H1 (cell line): ENCODE measurements around the gene IL36RN. TPM values are rescaled to one million over a fixed set of nuclear protein-coding genes. Genes with fewer than 3 reads are reported as not detected.

Experiments
- CTCF ChIA-PET: fragments of 300-600 bp; sonication (Branson Sonifier 250); formaldehyde crosslinking; loops from one replicate; lab custom pipeline; 2021; ENCODE audit not compliant: partially characterized antibody; lab: Charles Lee
- POLR2A ChIA-PET: fragments of 300-600 bp; sonication (Branson Sonifier 250); formaldehyde crosslinking; loops from one replicate; lab custom pipeline; 2021; ENCODE audit warnings: inconsistent platforms; ENCODE audit not compliant: partially characterized antibody; lab: Charles Lee
- DNase-seq, 2 experiments: peaks; one replicate each; pipeline versions ENCODE4 v3.0.0 to v3.0.0-alpha.2; 2010 to 2022; ENCODE audit warnings: low spot score in 2 of 2, low read depth in 1 of 2, mixed read lengths in 1 of 2
- FAIRE-seq: peaks from 2 replicates; lab custom pipeline; 2011; peaks lifted over from hg19 to GRCh38; lab: Jason Lieb, UNC
- H2AFZ ChIP-seq: 2 replicates; pipeline ENCODE4 v1.8.1; 2012; ENCODE audit warnings: low read length, inconsistent platforms
- H2AK5ac ChIP-seq: 2 replicates; pipeline ENCODE4 v1.6.1; 2013; ENCODE audit warnings: low read depth, low read length
- H2BK120ac ChIP-seq: replicated peaks from 2 replicates; pipeline ENCODE3; 2013; ENCODE audit warnings: low read depth, low read length, inconsistent platforms
- H2BK12ac ChIP-seq: 2 replicates; pipeline ENCODE4 v1.6.1; 2013; ENCODE audit warnings: low read depth, low read length
- H2BK15ac ChIP-seq: 2 replicates; pipeline ENCODE4 v1.6.1; 2013; ENCODE audit warnings: low read length
- H2BK20ac ChIP-seq: 2 replicates; pipeline ENCODE4 v1.6.1; 2013; ENCODE audit warnings: low read length
- H2BK5ac ChIP-seq: 2 replicates; pipeline ENCODE4 v1.6.1; 2013; ENCODE audit warnings: low read depth, low read length
- H3K14ac ChIP-seq: 2 replicates; pipeline ENCODE4 v1.6.1; 2013; ENCODE audit warnings: inconsistent platforms; ENCODE audit not compliant: insufficient read length
- H3K18ac ChIP-seq: 2 replicates; pipeline ENCODE4 v1.6.1; 2013; ENCODE audit warnings: low read length; ENCODE audit errors: extremely low read depth
- H3K23ac ChIP-seq: 2 replicates; pipeline ENCODE4 v1.6.1; 2013; ENCODE audit warnings: inconsistent platforms; ENCODE audit not compliant: insufficient read length
- H3K23me2 ChIP-seq: 2 replicates; pipeline ENCODE4 v1.6.1; 2013; ENCODE audit warnings: low read depth, low read length
- H3K27ac ChIP-seq: 2 replicates; pipeline ENCODE4 v1.6.1; 2011; ENCODE audit warnings: low read depth, low read length, inconsistent platforms
- H3K27me3 ChIP-seq, 4 experiments: replicated peaks in 1 of 4; 1 replicate in 1 of 4; 2 replicates in 3 of 4; pipeline versions ENCODE4 v1.6.1 to v1.8.1; 2011 to 2013; ENCODE audit warnings: low read length in 3 of 4, mild to moderate bottlenecking in 3 of 4, inconsistent platforms in 2 of 4, mixed read lengths in 2 of 4, moderate library complexity in 1 of 4; ENCODE audit not compliant: control insufficient read depth in 3 of 4, insufficient read depth in 3 of 4; ENCODE audit errors: extremely low read depth in 1 of 4
- H3K36me3 ChIP-seq, 4 experiments: 2 replicates each; pipeline versions ENCODE4 v1.6.1 to v1.8.1; 2011 to 2013; ENCODE audit warnings: mild to moderate bottlenecking in 4 of 4, low read length in 3 of 4, moderate library complexity in 2 of 4, control low read depth in 1 of 4, inconsistent platforms in 1 of 4; ENCODE audit not compliant: insufficient read depth in 4 of 4, control insufficient read depth in 2 of 4
- H3K4ac ChIP-seq: replicated peaks from 2 replicates; pipeline ENCODE3; 2013; ENCODE audit warnings: low read length, low read depth, mixed read lengths, inconsistent platforms; ENCODE audit not compliant: insufficient read length
- H3K4me1 ChIP-seq, 4 experiments: replicated peaks in 1 of 4; 1 replicate in 1 of 4; 2 replicates in 3 of 4; pipeline versions ENCODE4 v1.6.1 to v1.8.1; 2011 to 2013; ENCODE audit warnings: low read length in 3 of 4, inconsistent platforms in 2 of 4, mixed read lengths in 1 of 4; ENCODE audit not compliant: insufficient read depth in 4 of 4, control insufficient read depth in 3 of 4
- H3K4me2 ChIP-seq, 2 experiments: 2 replicates each; pipeline versions ENCODE4 v1.6.1 to v1.8.1; 2011 to 2013; ENCODE audit warnings: low read depth in 2 of 2, low read length in 2 of 2, control low read depth in 1 of 2, inconsistent platforms in 1 of 2, mild to moderate bottlenecking in 1 of 2; ENCODE audit not compliant: insufficient read depth in 1 of 2
- H3K4me3 ChIP-seq, 4 experiments: fragments of 200-600, 300-600 bp in 1 of 4; sonication (generic), shearing (Covaris generic), sonication (Bioruptor Twin) in 1 of 4; 2 replicates each; pipeline versions ENCODE4 v1.5.1 to v1.8.1; 2011 to 2016; ENCODE audit warnings: low read length in 4 of 4, low read depth in 3 of 4, control low read depth in 2 of 4, inconsistent platforms in 2 of 4, mild to moderate bottlenecking in 2 of 4, mixed read lengths in 1 of 4, moderate library complexity in 1 of 4; ENCODE audit not compliant: insufficient read depth in 2 of 4; ENCODE audit errors: extremely low read depth in 1 of 4
- H3K56ac ChIP-seq: replicated peaks from 2 replicates; pipeline ENCODE3; 2013; ENCODE audit warnings: low read depth, mild to moderate bottlenecking, mixed read lengths, low read length, inconsistent platforms; ENCODE audit not compliant: insufficient read length
- H3K79me1 ChIP-seq: 2 replicates; pipeline ENCODE4 v1.6.1; 2013; ENCODE audit warnings: low read depth, low read length, control low read depth
- H3K79me2 ChIP-seq, 2 experiments: 2 replicates each; pipeline versions ENCODE4 v1.6.1 to v1.8.1; 2012 to 2013; ENCODE audit warnings: low read length in 2 of 2, mild to moderate bottlenecking in 2 of 2, inconsistent platforms in 1 of 2; ENCODE audit not compliant: insufficient read depth in 2 of 2, control insufficient read depth in 1 of 2
- H3K9ac ChIP-seq, 4 experiments: replicated peaks in 1 of 4; 1 replicate in 1 of 4; 2 replicates in 3 of 4; pipeline versions ENCODE4 v1.6.1 to v1.8.1; 2011 to 2013; ENCODE audit warnings: low read depth in 3 of 4, low read length in 3 of 4, control low read depth in 2 of 4, mild to moderate bottlenecking in 2 of 4, moderate library complexity in 2 of 4, inconsistent platforms in 1 of 4; ENCODE audit errors: extremely low read depth in 1 of 4
- H3K9me3 ChIP-seq, 2 experiments: 2 replicates each; pipeline versions ENCODE4 v1.6.1 to v1.8.1; 2012 to 2013; ENCODE audit warnings: mild to moderate bottlenecking in 2 of 2, moderate library complexity in 2 of 2, control low read depth in 1 of 2, inconsistent platforms in 1 of 2, low read depth in 1 of 2, low read length in 1 of 2, mixed read lengths in 1 of 2; ENCODE audit not compliant: insufficient read depth in 2 of 2
- H4K20me1 ChIP-seq, 2 experiments: replicated peaks in 1 of 2; 2 replicates each; pipeline versions ENCODE3 to v1.8.1; 2011 to 2013; ENCODE audit warnings: inconsistent platforms in 2 of 2, low read length in 2 of 2, mild to moderate bottlenecking in 1 of 2; ENCODE audit not compliant: insufficient read depth in 2 of 2, control insufficient read depth in 1 of 2
- H4K5ac ChIP-seq: 2 replicates; pipeline ENCODE4 v1.6.1; 2013; ENCODE audit warnings: low read length, low read depth, mixed read lengths, inconsistent platforms; ENCODE audit not compliant: insufficient read length
- H4K8ac ChIP-seq: 2 replicates; pipeline ENCODE4 v1.8.0; 2013; ENCODE audit warnings: mild to moderate bottlenecking, moderate library complexity, low read length, inconsistent platforms; ENCODE audit not compliant: insufficient read depth; ENCODE audit errors: extremely low read depth
- H4K91ac ChIP-seq: replicated peaks from 2 replicates; pipeline ENCODE3; 2013; ENCODE audit warnings: low read length, mixed read lengths, inconsistent platforms; ENCODE audit not compliant: insufficient read length
- BCL11A ChIP-seq, 2 experiments: IDR thresholded peaks; one replicate each; pipeline ENCODE4 v1.6.1; 2011; ENCODE audit warnings: low read depth in 2 of 2, low read length in 2 of 2, mild to moderate bottlenecking in 2 of 2
- CREB1 ChIP-seq: IDR thresholded peaks from 2 replicates; pipeline ENCODE4 v1.6.1; 2012; ENCODE audit warnings: inconsistent platforms
- YY1 ChIP-seq: IDR thresholded peaks from 2 replicates; pipeline ENCODE4 v1.6.1; 2011; ENCODE audit warnings: low read depth, mild to moderate bottlenecking, low read length
- ZNF274 ChIP-seq: IDR thresholded peaks from 2 replicates; pipeline ENCODE4 v1.7.0; 2012; ENCODE audit warnings: low read length, borderline replicate concordance; ENCODE audit errors: extremely low read depth
- WGBS, 2 experiments: shearing (Covaris generic) in 1 of 2; methylation state at CpG; one replicate each; pipeline versions ENCODE4 v1.1.6 to v1.1.7; 2013 to 2015; ENCODE audit warnings: low lambda C conversion rate in 2 of 2, mixed read lengths in 2 of 2, inconsistent platforms in 1 of 2, low coverage in 1 of 2, missing lambda C conversion rate in 1 of 2; ENCODE audit not compliant: insufficient replicate concordance in 2 of 2, insufficient coverage in 1 of 2, insufficient read length in 1 of 2; ENCODE audit errors: extremely low coverage in 1 of 2, missing lambda C conversion rate in 1 of 2; 5-methylcytosine and 5-hydroxymethylcytosine counted together
- polyA plus RNA-seq, 7 experiments: library from polyadenylated mRNA; depleted of rRNA in 3 of 7; stranded (reverse) in 5 of 7; unstranded in 2 of 7; fragments of >200 nt in 5 of 7; fragments of 200-250 nt in 2 of 7; gene quantifications; 1 replicate in 5 of 7; 2 replicates in 1 of 7; 4 replicates in 1 of 7; pipeline versions ENCODE4 v1.2.1 to v1.2.3, GENCODE V29; 2011 to 2013; ENCODE audit warnings: missing spikeins in 2 of 7, mixed read lengths in 2 of 7
- total RNA-seq: library from RNA; stranded (reverse); fragmentation: NEBNext Ultra II Directional; extraction: Animal tissue kit (Norgen Biotek cat#: 25700); gene quantifications from 2 replicates; pipeline ENCODE4 v1.2.1, GENCODE V29; 2021

IL36RN gene
- total and polyA plus RNA-seq, 2 of the 8 experiments (the other 6 are each of a cell fraction or from before 2014, with no cell fraction given) = not detected

DNA sequence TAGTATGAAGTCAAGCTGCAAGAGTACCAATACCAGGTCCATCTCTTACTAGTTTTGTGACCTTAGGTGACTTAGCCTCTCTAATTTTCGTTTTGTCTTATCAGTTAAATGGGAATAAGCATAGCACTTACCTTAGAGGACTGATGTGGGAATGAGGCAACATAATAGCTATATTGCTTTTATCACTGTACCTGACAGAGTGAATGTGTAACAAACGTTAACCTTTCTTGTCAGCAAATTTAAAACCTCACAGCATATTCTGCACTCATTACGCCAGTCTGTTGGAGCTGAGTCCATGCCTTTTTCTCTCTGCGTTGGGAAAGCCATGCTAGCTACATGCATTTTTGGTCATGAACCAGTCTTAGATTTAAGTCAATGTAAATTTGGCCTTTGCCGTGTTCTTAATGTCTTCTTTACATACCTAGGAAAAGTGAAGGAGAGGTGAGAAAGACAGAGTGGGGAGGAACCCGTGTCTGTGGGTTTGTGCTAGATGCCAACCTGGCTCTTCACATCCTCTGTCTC, 6.5 kb upstream of the IL36RN start, which contains the start of gene IL36B:
Gene IL36B, minus strand, starts transcription at position 472 of the 522 bp plus-strand sequence.
- no peak within 1 kb of the TSS for H3K18ac ChIP-seq
- FAIRE-seq (no peak), DNase-seq (no peak)
- peaks cover 23 to 34% of the 10 kb centered on the region in 2 experiments for H3K9me3 ChIP-seq
- CTCF ChIA-PET = interaction anchor here (0.6 to 1.1 kb wide), 2 partner anchors 28 to 86 kb away, joined by 3 read pairs; no protein-coding TSS in a partner anchor
- no peak within 1 kb of the TSS for H2BK12ac ChIP-seq
- H3K4ac ChIP-seq = no peak within 1 kb of the TSS
- no peak within 1 kb of the TSS for H2AFZ ChIP-seq
- no peaks in the 10 kb centered on the region for H3K4me1 ChIP-seq
- H3K14ac ChIP-seq = no peak within 1 kb of the TSS
- H2BK20ac ChIP-seq = no peak within 1 kb of the TSS
- H2BK120ac ChIP-seq = no peak within 1 kb of the TSS
- TF ChIP-seq ZNF274 (no peak), CREB1 (no peak), BCL11A (IDR thresholded peaks at IDR 0.05; ENCODE audit: low read depth in 2 of 2, low read length in 2 of 2) (no peak), YY1 (no peak)
- WGBS, 2 experiments = 74% methylated on average over 6 of the region's 6 CpGs; no CpG with 5 or more reads in 1 of the 2 experiments
- no peaks in the 10 kb centered on the region for H3K27me3 ChIP-seq
- no peak within 1 kb of the TSS for H3K4me3 ChIP-seq
- H3K23ac ChIP-seq = no peak within 1 kb of the TSS
- no peak within 1 kb of the TSS for H2BK5ac ChIP-seq
- no peak within 1 kb of the TSS for H3K56ac ChIP-seq
- no peaks in the 10 kb centered on the region for H3K23me2 ChIP-seq
- H2BK15ac ChIP-seq = no peak within 1 kb of the TSS
- H3K27ac ChIP-seq = no peak within 1 kb of the TSS
- no peak within 1 kb of the TSS for H3K9ac ChIP-seq
- no peak within 1 kb of the TSS for H2AK5ac ChIP-seq
- H3K79me1 ChIP-seq = no peaks in the 10 kb centered on the region
- H3K4me2 ChIP-seq = no peak within 1 kb of the TSS
- POLR2A ChIA-PET = interaction anchor here (0.6 kb wide), 1 partner anchor 23 kb away, joined by 3 read pairs; no protein-coding TSS in a partner anchor
- no peak within 1 kb of the TSS for H4K5ac ChIP-seq
- no peaks in the 10 kb centered on the region for H4K20me1 ChIP-seq
- H3K36me3 ChIP-seq = no peaks in the 10 kb centered on the region
- no peak within 1 kb of the TSS for H4K91ac ChIP-seq
- H3K79me2 ChIP-seq = no peaks in the 10 kb centered on the region
- H4K8ac ChIP-seq = no peak within 1 kb of the TSS
